GM18502 (cell line): ENCODE results near the gene GYS2.
A peak's percentile ranks its signal among the peaks of the same experiment; 100 is the strongest.
"Not testable (repeated sequence)": the region's sequence is repeated elsewhere in the genome, so short reads cannot be mapped to it uniquely, and the experiment has no call there.

ENCODE experiments used
- ATAC-seq: cut with Tn5 transposase; IDR thresholded peaks from one replicate; pipeline ENCODE4 v1.9.1; 2021; ENCODE audit warnings: mild to moderate bottlenecking; ENCODE audit not compliant: unreplicated experiment, poor library complexity

Gene GYS2

GRCh38 chr12:21606175-21606574 is 1.5 kb upstream of the GYS2 start:
- no peak for ATAC-seq

DNA sequence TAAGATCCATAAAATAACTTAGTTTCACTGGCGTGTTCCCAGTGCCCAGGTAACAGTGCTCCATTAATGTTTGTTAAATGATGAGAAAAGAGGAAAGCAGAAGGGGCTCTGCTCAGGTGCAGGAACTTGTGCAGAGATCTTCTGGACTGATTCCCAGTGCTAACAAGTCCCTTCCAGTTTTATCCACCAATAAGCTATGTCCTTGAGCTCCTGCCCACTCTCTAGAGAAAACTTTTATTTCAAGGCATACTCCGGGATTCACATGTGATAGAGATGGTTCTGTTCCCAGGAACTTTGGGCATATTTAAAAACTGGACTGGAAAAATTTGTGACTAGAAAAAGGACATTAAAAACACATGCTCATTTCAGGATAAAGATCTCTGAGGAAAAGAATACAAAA is 1.9 kb downstream of the GYS2 start:
- no peak for ATAC-seq

DNA sequence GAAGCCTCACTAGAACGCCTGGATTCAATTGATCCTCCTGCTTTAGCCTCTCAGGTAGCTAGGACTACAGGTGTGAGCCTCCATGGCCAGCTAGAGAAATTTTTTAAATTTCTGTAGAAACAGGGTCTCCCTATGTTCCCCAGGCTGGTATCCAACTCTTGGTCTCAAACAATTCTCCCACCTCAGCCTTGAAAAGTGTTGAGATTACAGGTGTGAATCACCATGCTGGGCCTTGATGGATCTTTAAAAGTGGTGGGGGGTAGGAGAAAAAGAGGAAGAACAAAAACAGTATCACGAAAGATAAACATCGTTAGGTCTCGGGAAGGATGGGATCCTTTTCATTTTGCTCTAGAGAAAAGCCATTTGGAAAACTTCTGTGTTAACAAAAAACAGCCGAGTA is 4.5 kb downstream of the GYS2 start:
- ATAC-seq, result no peak

DNA sequence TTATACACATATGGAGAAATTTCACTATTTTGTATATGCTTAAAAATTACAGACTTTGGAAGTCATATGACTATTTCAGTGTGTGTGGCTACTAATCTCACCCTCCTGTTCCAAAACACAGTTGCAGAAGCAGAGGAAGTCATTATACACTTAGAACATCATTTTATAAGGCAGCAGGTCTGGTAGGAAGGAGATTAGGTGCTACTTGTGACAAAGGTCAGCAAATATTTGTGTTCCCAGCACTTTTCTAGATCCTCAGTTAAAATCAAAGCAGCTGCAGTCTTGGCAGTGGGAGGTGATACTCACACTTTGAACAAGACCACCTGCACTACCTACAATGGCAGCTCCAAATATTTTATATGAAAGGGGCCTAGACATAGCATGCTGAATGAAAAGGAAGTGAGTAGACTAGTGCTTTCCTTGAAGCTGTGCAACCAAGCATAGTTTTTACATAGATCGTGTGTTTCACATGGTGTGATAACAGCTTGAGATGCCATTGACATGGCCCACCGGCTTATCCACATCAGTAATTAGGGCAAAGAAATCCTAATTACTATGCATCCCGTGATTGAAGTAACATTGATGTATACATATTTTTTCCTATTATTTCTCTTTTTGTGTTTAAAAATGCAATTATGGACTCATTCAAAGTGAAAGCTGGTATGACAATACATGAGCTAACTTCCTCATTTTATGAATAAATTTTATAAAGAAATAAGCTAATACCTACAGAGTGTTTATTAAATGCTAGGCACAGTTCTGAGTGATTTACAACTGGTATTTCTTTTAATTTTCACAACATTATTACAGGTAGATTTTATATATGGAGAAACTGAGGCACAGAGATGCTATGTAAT is 5.3 kb downstream of the GYS2 start:
- peak; percentile 60 for ATAC-seq

DNA sequence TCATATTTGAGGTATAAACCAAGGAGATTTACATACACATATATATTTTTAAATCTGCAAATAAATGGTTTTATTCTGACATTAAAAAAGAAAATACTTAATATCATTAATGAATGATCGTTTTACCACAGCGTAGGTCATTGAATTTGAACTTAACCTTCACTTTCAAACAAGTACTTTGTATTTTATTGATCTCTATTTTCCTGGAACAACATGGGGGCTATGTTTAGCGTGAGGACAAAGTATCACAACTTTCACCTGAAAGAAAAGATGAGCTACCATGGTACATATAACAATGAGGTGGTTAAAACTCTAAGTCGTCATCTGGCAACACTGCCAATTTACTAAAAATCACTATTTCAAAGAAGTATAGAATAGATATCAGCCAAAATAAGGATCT is 6.0 kb downstream of the GYS2 start:
- ATAC-seq, result no peak

DNA sequence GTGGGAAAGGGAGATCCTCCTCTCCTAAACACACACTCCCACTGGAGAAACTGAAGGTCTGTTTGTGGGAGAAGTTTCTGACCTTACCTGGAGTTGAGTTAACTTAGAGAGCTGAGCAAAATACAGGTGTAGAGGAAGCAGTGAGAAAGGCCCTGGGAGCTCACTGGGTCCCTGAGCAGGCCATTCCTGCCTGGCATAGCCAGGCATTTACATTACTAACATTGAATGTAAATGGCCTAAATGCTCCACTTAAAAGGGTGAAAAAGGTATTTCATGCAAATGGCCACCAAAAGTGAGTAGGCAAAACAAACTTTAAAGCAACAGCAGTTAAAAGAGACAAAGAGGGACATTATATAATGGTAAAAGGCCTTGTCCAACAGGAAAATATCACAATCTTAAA is 9.3 kb downstream of the GYS2 start:
- not testable (repeated sequence) for ATAC-seq

GRCh38 chr12:21585485-21585884 is 19.2 kb downstream of the GYS2 start:
- ATAC-seq, result no peak

- not testable (repeated sequence) for ATAC-seq
Observed at GRCh38 chr12:21584403-21585182, 20.1 kb downstream of the GYS2 start.

DNA sequence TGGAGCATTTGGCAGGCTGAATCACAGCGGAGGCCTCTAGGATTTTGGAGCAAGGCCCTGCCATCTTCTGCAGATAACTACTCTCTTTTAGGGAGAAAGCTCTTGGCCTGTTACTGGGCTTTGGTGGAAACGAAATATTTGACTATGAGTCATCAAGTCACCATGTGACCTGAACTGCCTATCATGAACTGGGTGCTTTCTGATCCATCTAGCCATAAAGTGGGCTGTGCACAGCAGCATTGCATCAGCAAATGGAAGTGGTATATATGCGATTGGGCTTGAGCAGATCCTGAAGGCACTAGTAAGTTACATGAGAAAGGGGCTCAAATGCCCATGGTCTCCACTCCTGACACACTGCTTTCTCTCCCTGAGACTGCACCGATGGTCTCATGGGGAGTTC is 21.1 kb downstream of the GYS2 start:
- no peak for ATAC-seq

- ATAC-seq, result no peak
Observed at GRCh38 chr12:21580748-21581516, 23.7 kb downstream of the GYS2 start.

DNA sequence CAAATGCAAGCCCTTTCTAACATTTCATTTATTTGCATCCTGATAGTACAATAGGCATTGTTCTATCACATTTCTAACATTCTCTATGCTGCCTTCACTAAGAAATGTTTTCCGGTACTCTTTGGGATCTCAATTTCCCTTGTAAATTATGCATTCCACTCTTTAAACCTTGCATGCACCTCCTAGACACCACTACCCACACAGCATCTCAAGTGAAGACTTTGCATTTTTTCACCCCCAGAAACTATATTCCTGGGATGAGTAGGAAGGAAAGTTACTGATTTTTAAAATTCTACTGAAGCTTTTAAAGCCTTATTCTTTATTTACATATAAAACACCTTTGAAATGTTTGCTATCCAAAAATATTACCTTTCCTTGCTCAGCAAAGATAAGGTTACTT is 27.1 kb downstream of the GYS2 start:
- no peak for ATAC-seq

GRCh38 chr12:21576431-21576830 is 28.2 kb downstream of the GYS2 start:
- no peak for ATAC-seq

DNA sequence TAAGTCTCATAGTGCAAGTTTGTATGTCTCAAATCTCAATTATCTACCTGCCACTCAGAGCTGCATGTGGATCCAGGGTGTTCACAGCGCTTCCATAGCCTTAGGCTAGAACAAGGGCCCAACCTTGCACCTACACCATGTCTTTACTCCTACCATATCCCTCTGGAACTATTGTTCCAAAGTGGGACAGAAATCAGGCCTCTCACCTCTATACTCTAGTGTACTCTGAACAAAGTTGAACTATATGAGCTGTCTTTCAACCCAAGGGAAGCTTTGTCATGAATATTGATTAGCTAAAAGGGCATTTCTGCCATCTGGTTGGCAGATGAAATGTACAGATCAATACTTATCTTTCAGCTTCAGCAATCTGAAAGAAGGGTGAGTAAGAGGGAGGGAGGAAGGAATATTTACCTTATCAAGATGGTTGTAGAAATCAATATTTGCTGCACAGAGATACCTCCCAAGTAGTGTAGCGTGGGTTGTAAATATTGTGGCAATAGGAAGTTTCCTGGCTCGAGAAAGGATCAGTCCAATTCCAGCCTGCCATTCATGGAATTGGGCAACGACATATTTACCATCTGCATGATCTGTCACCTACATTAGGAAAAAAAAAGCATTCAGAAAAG is 30.8 kb downstream of the GYS2 start:
- ATAC-seq, result no peak

GRCh38 chr12:21571046-21571445 is 33.6 kb downstream of the GYS2 start:
- ATAC-seq, result no peak

- no peak for ATAC-seq
Observed at GRCh38 chr12:21568115-21568514, 36.5 kb downstream of the GYS2 start.

GRCh38 chr12:21566907-21567394 is 37.7 kb downstream of the GYS2 start:
- no peak for ATAC-seq

GRCh38 chr12:21566223-21566906 is 38.3 kb downstream of the GYS2 start:
- ATAC-seq, result no peak

- no peak for ATAC-seq
Observed at GRCh38 chr12:21562859-21563258, 41.8 kb downstream of the GYS2 start.

DNA sequence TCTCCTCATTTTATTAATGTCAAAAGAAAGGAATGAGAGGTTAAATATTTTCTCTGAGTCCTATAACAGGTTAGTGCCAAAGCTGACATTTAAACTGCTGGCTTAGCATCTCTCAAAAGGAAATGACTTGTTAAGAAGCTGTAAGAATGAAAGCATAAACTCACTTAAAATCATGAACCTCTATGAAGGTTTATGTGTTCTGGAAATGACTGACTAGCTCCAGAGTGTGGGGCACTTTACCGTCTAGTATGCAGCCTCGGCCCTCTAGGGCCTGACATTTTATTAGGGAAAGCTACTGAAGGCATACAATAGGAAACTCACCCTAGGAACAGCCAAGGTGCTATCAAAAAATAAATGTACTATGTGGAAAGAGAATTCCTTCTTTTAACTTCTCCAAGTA is 43.5 kb downstream of the GYS2 start:
- ATAC-seq, result no peak
